Epithelial cell of prostate (primary cell): Measurements from ENCODE around the gene ACTA2.

Experiments used
- DNase-seq: peaks from one replicate; pipeline ENCODE4 v3.0.0-alpha.2; 2011; ENCODE audit warnings: low read depth, low spot score
- H3K27ac ChIP-seq: fragments of 450-650 bp; 2 replicates; pipeline ENCODE4 v1.5.1; 2017; ENCODE audit warnings: mild to moderate bottlenecking

ACTA2 gene

GRCh38 chr10:88983206-88983605 lies 30.6 kb upstream of the ACTA2 start:
- DNase-seq: no peak
- no peak overlapping the region for H3K27ac ChIP-seq

DNA sequence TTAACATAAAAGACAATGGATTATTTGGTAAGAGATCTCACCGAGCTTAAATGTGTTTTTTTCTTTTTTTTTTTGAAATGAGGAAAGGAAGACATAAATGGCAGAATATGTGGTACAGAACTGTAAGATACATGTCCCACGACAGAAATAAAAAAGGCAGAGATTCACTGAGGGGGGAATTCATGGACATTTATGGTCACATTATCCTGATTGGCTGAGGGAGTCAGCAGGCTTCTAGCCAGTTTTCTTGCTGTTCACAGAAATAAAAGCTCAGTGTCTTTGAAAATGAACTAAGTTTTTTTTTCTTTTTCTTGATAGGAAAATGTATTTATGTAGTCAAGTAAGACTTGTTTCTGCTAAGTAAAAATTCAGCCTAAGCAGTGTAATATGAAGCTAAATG lies 29.8 kb upstream of the ACTA2 start:
- H3K27ac ChIP-seq: no peak overlapping the region
- no peak for DNase-seq

DNA sequence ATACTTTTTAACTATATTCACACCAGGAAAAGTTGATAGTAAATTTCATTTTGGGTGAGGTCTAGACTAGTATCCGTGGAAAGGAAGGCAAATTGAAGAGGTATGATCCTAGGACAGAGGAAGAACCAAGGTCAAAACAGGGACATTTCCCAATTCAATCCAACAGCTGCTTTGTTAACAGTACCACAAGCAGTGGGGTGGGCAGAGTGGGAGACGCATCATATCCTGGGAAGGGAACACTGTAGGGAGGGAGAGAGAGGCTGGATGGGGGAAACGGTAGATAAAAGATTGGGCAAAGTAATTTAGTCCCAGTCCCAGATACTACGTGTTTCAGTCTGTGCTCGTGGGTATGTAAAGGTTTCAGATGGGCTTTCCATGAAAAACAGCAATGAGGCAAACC lies 28.9 kb upstream of the ACTA2 start:
- DNase-seq: no peak
- H3K27ac ChIP-seq: no peak overlapping the region

DNA sequence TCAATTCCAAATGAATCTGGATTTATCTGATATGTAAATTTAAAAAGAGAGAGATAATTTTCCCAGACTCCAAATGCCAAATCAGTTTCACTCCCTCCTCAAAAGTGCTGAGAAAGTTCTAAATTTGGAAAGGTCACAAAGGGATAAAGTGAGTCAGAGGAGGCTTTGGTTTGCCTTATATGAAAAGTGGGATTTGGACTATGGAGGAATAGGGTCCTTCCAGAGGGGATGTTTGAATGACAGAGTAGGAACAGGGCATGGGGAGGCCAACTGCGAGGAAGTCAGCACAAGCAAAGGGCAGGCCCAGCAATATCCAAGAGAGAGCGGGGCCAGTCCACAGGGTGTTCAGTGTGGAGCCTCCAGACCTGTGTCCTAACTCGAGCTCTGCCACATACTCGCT lies 28.2 kb upstream of the ACTA2 start:
- H3K27ac ChIP-seq: no peak overlapping the region
- DNase-seq: no peak

- no peak overlapping the region for H3K27ac ChIP-seq
- no peak for DNase-seq
Observed at GRCh38 chr10:88980247-88980646, 27.7 kb upstream of the ACTA2 start.

- no peak for DNase-seq
- no peak overlapping the region for H3K27ac ChIP-seq
Observed at GRCh38 chr10:88979603-88980002, 27.0 kb upstream of the ACTA2 start.

DNA sequence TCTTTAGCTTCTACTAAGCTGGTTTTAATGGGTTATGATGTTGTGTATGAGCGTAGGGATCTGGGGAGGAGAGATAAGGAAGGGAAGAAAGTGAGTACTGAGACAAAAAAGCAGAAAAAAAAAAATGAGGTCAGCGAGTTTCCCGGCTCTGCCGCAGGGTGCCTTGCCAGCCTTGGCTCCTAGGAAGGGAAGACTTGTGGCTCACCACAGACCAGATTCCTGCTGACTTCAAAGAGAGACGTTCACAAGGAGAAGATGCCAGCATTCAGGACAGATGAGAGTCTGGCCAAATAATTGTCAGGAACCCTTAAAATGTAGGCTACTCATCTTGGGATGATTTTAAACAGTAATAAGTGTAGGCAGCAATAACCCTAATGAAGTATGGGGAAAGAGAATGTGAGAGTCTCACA lies 26.6 kb upstream of the ACTA2 start:
- DNase-seq: no peak
- no peak overlapping the region for H3K27ac ChIP-seq

DNA sequence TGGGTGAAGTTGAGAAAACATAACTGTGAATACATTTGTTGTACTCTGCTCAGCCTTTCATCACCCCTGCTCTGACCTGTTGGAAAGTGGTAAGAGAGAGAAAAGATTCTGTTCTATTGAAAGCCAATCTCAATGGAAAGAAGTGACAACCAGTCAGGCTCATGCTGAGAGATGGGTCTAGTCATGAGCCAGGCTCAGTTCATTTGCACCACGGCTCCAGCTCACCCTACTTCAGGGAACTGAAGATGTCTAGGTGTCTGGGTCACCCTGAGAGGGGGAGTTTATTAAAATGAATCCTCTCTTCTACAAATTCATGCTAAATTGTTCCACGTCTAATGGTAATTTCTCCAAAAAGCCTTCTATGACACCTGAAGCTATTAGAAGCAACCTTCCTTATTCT lies 25.9 kb upstream of the ACTA2 start:
- H3K27ac ChIP-seq: no peak overlapping the region
- DNase-seq: no peak

DNA sequence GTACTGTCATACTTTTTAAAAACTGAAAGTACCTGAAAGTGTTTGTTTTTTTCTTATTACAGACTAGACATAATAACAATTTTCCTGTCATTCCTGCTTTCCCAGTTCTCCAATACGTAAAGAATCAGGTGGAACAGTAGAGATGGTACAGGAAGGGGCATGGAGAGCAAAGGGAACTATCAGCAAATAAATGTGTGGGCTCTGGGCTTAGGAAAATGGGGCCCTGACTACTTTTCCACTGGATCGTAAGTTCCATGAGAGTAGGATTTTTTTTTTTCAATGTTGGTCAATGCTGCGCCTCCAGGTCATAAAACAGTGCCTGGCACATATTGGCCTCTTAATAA lies 22.8 kb upstream of the ACTA2 start:
- no peak for DNase-seq
- H3K27ac ChIP-seq: no peak overlapping the region

GRCh38 chr10:88974446-88975376 lies 22.1 kb upstream of the ACTA2 start:
- DNase-seq: no peak
- no peak overlapping the region for H3K27ac ChIP-seq

DNA sequence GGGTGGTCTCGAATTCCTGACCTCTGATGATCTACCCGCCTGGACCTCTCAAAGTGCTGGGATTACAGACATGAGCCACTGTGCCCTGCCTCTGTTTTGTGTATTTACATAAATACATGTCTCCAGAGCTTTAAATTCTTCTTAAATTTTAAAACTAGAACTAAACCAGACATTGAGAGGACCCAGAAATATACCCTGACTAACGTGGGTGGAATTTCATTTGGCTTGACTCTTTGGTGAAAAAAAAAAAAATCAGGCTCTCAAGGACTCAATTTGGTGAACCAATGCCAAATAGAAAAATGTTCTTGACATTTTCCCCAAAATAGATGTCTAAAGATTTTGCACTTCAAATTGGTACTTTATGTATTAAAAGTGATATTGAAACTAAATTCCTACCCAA lies 21.4 kb upstream of the ACTA2 start:
- no peak for DNase-seq
- no peak overlapping the region for H3K27ac ChIP-seq

DNA sequence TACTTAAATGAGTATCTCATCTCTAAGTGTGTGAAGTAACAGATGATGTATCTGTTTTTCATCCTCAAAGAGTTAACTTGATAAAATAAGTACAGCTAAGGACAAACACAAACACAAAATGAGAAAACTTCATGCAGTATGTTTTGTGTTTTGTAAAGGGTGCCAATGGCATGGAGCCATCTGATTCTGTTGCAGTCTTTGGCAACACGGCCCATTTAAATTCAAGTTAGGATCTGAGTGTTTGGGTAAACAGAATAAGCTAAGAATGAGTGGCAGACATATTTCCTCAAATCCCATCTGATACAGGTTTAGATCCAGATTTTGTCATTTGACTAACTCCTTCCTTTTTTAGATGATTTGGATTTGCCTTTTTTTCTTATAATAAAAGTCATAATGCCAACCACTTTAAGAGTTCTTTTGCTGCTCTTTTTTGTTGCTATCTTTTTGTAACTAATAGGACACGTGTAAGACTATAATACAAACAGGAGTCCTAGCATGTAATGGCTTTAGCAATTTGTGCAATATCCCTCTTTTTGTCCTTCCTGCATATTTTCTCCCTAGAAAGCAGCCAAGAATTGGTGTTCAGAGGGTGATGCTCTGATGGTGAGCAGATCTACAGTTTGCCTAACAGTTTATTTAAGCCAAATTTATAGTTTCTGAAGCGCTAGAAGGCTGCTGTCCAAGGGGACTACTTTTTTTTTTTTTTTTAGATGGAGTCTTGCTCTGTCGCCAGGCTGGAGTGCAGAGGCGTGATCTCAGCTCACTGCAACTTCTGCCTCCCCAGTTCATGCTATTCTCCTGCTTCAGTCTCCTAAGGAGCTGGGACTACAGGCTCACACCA lies 18.9 kb upstream of the ACTA2 start:
- H3K27ac ChIP-seq: no peak overlapping the region
- DNase-seq: no peak

DNA sequence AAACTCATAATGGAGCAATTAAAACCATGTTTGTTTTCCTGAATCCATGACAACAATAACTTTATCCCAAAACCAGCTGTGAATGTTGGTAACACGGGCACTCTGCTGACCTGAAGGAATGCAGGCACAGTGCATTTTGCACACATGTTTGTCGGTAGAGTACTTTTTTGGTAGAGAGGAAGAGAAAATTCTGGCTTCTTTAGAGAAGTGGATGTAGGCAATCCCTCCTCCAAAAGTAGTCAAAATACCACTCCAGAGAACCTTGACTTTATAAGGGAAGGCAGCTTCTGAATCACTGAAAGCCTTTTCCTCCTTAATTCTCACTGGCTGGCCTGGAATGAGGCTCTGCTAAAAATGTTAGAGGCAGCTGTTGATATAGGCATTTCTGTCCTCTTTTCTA lies 15.8 kb upstream of the ACTA2 start:
- DNase-seq: no peak
- H3K27ac ChIP-seq: no peak overlapping the region

DNA sequence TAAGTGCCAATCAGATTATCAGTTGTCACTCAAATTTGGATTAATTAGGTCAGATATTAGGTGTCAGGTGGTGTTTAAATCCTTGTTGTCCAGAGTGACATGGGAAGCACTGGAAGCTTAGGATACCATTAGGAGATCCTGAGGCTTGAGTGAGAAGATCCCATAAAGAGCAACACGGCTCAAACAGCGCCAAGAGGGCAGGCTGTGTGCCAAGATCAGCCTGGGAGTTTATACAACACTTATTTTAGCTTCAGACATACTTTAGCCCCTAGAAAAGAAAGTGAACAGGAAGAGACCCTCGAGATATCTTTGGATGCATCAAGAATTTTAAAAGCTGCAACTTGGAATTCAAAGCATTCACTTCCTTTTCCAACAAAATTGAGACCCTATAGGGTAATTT lies 14.2 kb upstream of the ACTA2 start:
- no peak for DNase-seq
- H3K27ac ChIP-seq: no peak overlapping the region

DNA sequence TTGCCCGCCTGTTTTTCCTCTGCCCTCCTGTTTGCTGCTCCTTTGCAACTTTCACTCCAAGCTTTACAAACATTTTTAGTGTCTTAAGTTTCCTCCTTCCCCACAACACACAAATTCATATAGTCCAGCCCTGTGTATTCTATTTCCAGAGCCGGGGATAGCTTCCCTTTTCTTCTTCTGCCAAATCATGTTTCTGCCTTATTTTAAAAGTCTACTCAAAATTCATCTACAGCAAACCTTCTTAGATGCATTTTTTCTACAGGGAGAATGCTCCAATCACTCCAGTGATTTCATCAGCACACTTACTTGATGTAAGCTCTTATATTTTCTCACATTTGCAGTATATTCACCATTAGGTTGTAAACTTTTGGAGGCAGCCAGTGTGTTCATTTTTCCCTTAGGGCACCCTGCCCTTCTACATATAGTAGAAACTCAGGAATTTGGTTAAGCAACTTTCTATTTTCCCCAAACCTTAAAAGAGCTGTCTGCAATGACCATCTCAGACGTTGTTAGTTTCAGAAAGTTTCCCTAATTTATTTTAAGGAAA lies 12.4 kb upstream of the ACTA2 start:
- no peak overlapping the region for H3K27ac ChIP-seq
- DNase-seq: no peak

- DNase-seq: no peak
- no peak overlapping the region for H3K27ac ChIP-seq
Observed at GRCh38 chr10:88964360-88964759, 11.8 kb upstream of the ACTA2 start.

DNA sequence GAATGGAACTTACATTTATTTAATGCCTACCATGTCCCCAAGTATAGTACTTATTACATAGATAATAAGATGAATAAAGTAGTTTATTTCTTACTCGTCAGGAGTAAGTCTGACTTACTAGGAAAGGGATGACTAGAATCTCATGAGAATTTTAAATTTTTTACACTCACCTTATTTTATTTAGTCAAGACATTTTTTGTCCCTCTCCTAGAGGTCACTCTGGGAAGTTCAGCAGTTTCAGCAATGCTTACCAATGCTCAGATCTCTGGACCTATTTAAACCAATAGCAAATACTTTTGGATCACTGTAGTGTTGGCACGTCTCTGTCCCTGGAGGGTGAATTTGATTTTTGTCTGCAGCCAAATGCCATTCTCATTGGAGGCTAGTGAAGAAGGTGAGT lies 10.7 kb upstream of the ACTA2 start:
- no peak for DNase-seq
- H3K27ac ChIP-seq: no peak overlapping the region

DNA sequence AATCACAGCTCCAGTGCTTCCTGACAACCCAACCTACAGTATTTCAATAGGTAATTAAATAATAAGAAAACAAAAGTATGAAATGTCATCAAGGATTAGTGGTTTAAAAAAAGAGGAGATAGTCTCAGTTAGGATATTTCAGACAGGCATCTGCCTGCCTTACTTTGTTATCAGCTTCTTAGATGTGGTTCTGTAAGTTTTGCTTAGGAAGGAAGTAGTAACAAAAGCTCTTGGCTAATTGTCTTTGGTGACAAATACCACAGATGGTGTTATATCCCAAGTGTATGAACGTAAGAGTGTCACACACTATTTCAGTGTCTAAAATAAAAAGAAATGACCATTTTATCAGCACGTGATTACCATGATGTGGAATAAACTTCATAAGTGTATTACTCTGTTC lies 9.8 kb upstream of the ACTA2 start:
- DNase-seq: no peak
- H3K27ac ChIP-seq: no peak overlapping the region

DNA sequence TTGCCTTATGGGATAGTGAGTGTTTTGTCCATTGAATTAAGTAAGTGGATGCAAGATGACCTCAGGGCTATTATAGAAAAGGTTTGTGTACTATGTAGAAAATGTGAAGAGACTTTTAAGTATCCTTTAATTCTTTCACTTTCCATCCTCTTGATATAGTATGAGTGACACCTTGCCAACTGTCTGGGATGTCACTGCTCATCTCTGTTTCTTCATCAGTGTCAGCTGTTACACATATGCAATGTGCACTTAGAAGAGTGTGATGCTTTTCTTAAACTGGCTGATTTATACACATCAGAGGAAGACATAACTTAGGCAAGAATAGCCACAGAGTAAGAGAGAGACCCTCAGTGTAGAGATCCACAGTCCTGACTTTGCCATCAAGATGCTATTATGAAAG lies 8.7 kb upstream of the ACTA2 start:
- no peak for DNase-seq
- no peak overlapping the region for H3K27ac ChIP-seq

DNA sequence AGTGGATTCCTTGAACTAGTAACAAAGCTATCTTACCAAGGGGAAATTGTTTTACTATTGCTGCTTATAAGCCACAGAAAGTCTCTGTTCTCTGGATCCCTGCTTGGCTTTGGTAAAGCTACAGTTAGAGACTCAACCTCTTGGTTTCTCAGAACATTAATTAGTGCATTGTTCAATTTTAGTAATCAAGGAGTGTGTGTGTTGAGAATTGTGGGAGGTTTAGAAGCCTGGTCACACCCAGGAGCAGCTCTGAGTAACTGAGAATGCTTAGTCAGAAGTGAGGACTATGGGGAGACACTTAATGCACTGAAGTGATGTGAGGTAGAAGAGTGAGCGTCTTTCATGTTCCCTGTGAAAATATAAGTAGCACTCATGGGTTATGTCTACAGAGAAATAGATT lies 8.2 kb upstream of the ACTA2 start:
- no peak for DNase-seq
- no peak overlapping the region for H3K27ac ChIP-seq

- no peak for DNase-seq
- H3K27ac ChIP-seq: no peak overlapping the region
Observed at GRCh38 chr10:88958721-88959120, 6.1 kb upstream of the ACTA2 start.
